ENCODE measurements around the gene ALOX12B.
A peak's percentile ranks its signal among the peaks of the same experiment; 100 is the strongest.

Gene ALOX12B

GRCh38 chr17:8073627-8074484 lies 13.7 kb downstream of the ALOX12B start:
- Histone ChIP-seq H3K4me3 (ENCODE audit: control insufficient read depth in 1 of 7, extremely low read depth in 1 of 7, insufficient read depth in 4 of 7, low read depth in 2 of 7, low read length in 6 of 7) (peak overlapping the region in 3 of 7 experiments; percentile 11 to 63 (median 58)), H3K27me3 (replicated peaks in 2 of 5; ENCODE audit: control insufficient read depth in 4 of 5, insufficient read depth in 5 of 5, low read length in 4 of 5) (peaks cover 0 to 49% (median 33%) of the 10 kb centered on the region in 5 experiments), H3K9me3 (ENCODE audit: control extremely low read depth in 1 of 5, control insufficient read depth in 4 of 5, insufficient read depth in 2 of 5, low read depth in 1 of 5, low read length in 4 of 5) (no peaks in the 10 kb centered on the region), H3K27ac (ENCODE audit: insufficient read depth in 1 of 2, low read depth in 1 of 2, low read length in 2 of 2, poor library complexity in 1 of 2, severe bottlenecking in 2 of 2) (no peak overlapping the region), H3K4me1 (ENCODE audit: control extremely low read depth in 1 of 4, control insufficient read depth in 4 of 4, insufficient read depth in 4 of 4, low read length in 3 of 4) (peaks cover 0 to 23% (median 17%) of the 10 kb centered on the region in 4 experiments), H3K36me3 (ENCODE audit: control insufficient read depth in 4 of 4, insufficient read depth in 4 of 4, low read length in 3 of 4) (no peaks in the 10 kb centered on the region)
- CTCF ChIA-PET = interaction anchor here (0.6 to 13.0 kb wide), 16 partner anchors 7 to 148 kb away, joined by 3 to 216 read pairs (median 5); partner anchors contain the start of genes ALOX12B and ALOXE3
- POLR2A ChIA-PET = interaction anchor here (1.4 kb wide), 1 partner anchor 45 kb away, joined by 4 read pairs; no protein-coding TSS in a partner anchor
- peak; percentile 82 to 86 (median 85) for DNase-seq
- 8% methylated on average over 27 of the region's 28 CpGs for WGBS (ENCODE audit: insufficient coverage)

DNA sequence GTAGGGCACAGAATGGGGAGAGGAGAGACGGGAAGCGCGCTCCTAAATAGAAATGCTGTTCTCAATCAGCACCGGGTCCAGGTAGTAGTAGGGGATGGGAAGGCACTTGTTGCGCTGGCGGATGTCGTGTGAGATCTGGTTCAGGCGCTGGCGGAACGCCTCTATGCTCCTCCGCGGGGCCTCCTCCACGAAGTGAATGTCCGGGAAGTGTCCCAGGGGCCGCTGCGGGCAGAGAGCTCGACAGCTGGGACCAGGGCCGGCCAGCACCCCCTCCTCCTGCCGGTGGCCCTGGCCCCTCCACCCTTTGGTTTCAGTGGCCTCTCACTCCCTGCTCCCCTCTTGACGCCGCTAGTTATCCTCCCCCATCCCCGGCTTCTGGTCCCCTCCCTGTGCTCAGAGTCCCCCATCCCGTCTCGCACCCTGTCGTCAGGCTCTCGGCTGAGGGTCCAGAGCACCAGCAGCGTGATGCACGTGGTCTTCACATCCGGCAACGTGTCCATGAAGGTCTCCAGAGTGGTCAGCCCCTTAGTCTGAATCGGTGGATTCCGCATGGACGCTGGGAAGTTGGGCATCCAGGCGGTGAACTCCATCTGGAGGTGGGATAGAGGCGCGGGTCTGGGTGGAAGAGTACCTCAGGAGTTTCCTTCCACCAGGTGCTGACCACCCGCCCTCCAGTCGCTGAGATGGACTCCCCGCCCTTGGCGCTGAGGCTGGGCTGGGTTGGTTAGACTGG lies 14.6 kb downstream of the ALOX12B start:
- peaks cover 0 to 21% (median 17%) of the 10 kb centered on the region in 4 experiments for H3K4me1 ChIP-seq (ENCODE audit: control extremely low read depth in 1 of 4, control insufficient read depth in 4 of 4, insufficient read depth in 4 of 4, low read length in 3 of 4)
- peaks cover 0 to 49% (median 33%) of the 10 kb centered on the region in 5 experiments for H3K27me3 ChIP-seq (replicated peaks in 2 of 5; ENCODE audit: control insufficient read depth in 4 of 5, insufficient read depth in 5 of 5, low read length in 4 of 5)
- DNase-seq = peak in 1 of 3 donors; percentile 36
- ChIA-PET CTCF (interaction anchor here (1.1 to 13.0 kb wide), 12 partner anchors 10 to 89 kb away, joined by 3 to 216 read pairs (median 10); partner anchors contain the start of genes ALOX12B and ALOXE3), POLR2A (interaction anchor here (1.4 kb wide), 1 partner anchor 46 kb away, joined by 4 read pairs; no protein-coding TSS in a partner anchor)
- 2% methylated on average over 26 of the region's 40 CpGs for WGBS (ENCODE audit: insufficient coverage)
- no peak overlapping the region for H3K27ac ChIP-seq (ENCODE audit: insufficient read depth in 1 of 2, low read depth in 1 of 2, low read length in 2 of 2, poor library complexity in 1 of 2, severe bottlenecking in 2 of 2)
- H3K36me3 ChIP-seq (ENCODE audit: control insufficient read depth in 4 of 4, insufficient read depth in 4 of 4, low read length in 3 of 4) = no peaks in the 10 kb centered on the region
- H3K4me3 ChIP-seq (ENCODE audit: control insufficient read depth in 1 of 7, extremely low read depth in 1 of 7, insufficient read depth in 4 of 7, low read depth in 2 of 7, low read length in 6 of 7) = peak overlapping the region in 4 of 7 experiments; percentile 10 to 63 (median 54)
- H3K9me3 ChIP-seq (ENCODE audit: control extremely low read depth in 1 of 5, control insufficient read depth in 4 of 5, insufficient read depth in 2 of 5, low read depth in 1 of 5, low read length in 4 of 5) = no peaks in the 10 kb centered on the region

GRCh38 chr17:8072341-8072728 lies 15.2 kb downstream of the ALOX12B start:
- Histone ChIP-seq H3K27ac (ENCODE audit: insufficient read depth in 1 of 2, low read depth in 1 of 2, low read length in 2 of 2, poor library complexity in 1 of 2, severe bottlenecking in 2 of 2) (no peak overlapping the region), H3K4me3 (ENCODE audit: control insufficient read depth in 1 of 7, extremely low read depth in 1 of 7, insufficient read depth in 4 of 7, low read depth in 2 of 7, low read length in 6 of 7) (peak overlapping the region in 3 of 7 experiments; percentile 50 to 63 (median 58)), H3K9me3 (ENCODE audit: control extremely low read depth in 1 of 5, control insufficient read depth in 4 of 5, insufficient read depth in 2 of 5, low read depth in 1 of 5, low read length in 4 of 5) (no peaks in the 10 kb centered on the region), H3K27me3 (replicated peaks in 2 of 5; ENCODE audit: control insufficient read depth in 4 of 5, insufficient read depth in 5 of 5, low read length in 4 of 5) (peaks cover 0 to 49% (median 33%) of the 10 kb centered on the region in 5 experiments), H3K36me3 (ENCODE audit: control insufficient read depth in 4 of 4, insufficient read depth in 4 of 4, low read length in 3 of 4) (no peaks in the 10 kb centered on the region), H3K4me1 (ENCODE audit: control extremely low read depth in 1 of 4, control insufficient read depth in 4 of 4, insufficient read depth in 4 of 4, low read length in 3 of 4) (peaks cover 0 to 21% (median 17%) of the 10 kb centered on the region in 4 experiments)
- no peak for DNase-seq
- WGBS (ENCODE audit: insufficient coverage) = 18% methylated on average over 23 of the region's 28 CpGs
- ChIA-PET POLR2A (no interaction called here), CTCF (interaction anchor here (4.7 to 12.5 kb wide), 2 partner anchors 12 to 38 kb away, joined by 36 to 216 read pairs; no protein-coding TSS in a partner anchor)

- Histone ChIP-seq H3K4me3 (ENCODE audit: control insufficient read depth in 1 of 7, extremely low read depth in 1 of 7, insufficient read depth in 4 of 7, low read depth in 2 of 7, low read length in 6 of 7) (no peak overlapping the region), H3K36me3 (ENCODE audit: control insufficient read depth in 4 of 4, insufficient read depth in 4 of 4, low read length in 3 of 4) (no peaks in the 10 kb centered on the region), H3K4me1 (ENCODE audit: control extremely low read depth in 1 of 4, control insufficient read depth in 4 of 4, insufficient read depth in 4 of 4, low read length in 3 of 4) (peaks cover 0 to 21% (median 17%) of the 10 kb centered on the region in 4 experiments), H3K27ac (ENCODE audit: insufficient read depth in 1 of 2, low read depth in 1 of 2, low read length in 2 of 2, poor library complexity in 1 of 2, severe bottlenecking in 2 of 2) (no peak overlapping the region), H3K9me3 (ENCODE audit: control extremely low read depth in 1 of 5, control insufficient read depth in 4 of 5, insufficient read depth in 2 of 5, low read depth in 1 of 5, low read length in 4 of 5) (no peaks in the 10 kb centered on the region), H3K27me3 (replicated peaks in 2 of 5; ENCODE audit: control insufficient read depth in 4 of 5, insufficient read depth in 5 of 5, low read length in 4 of 5) (peaks cover 0 to 49% (median 33%) of the 10 kb centered on the region in 5 experiments)
- DNase-seq = no peak
- CTCF ChIA-PET = interaction anchor here (1.1 to 12.5 kb wide), 7 partner anchors 7 to 66 kb away, joined by 3 to 216 read pairs (median 5); no protein-coding TSS in a partner anchor
- POLR2A ChIA-PET = no interaction called here
- 98% methylated on average over 9 of the region's 12 CpGs for WGBS (ENCODE audit: insufficient coverage)
Measured at GRCh38 chr17:8071496-8071895, 16.0 kb downstream of the ALOX12B start.

DNA sequence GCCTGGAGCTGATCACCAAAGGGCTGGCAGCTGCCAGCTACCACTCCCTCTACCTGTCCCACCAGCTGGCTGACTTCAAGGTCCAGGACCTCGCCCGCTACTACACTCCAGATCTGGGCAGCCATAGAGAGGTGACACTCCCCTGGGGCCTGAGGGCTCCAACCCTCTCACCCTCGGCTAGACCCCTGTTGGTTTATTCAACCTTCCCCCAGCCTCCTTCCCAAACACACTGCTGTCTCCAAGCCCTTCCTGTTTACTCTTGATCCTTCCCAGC lies 18.0 kb downstream of the ALOX12B start:
- ChIA-PET POLR2A (no interaction called here), CTCF (interaction anchor here (0.8 to 12.5 kb wide), 9 partner anchors 9 to 88 kb away, joined by 3 to 216 read pairs (median 5); no protein-coding TSS in a partner anchor)
- Histone ChIP-seq H3K27me3 (replicated peaks in 2 of 5; ENCODE audit: control insufficient read depth in 4 of 5, insufficient read depth in 5 of 5, low read length in 4 of 5) (peaks cover 0 to 47% (median 33%) of the 10 kb centered on the region in 5 experiments), H3K4me1 (ENCODE audit: control extremely low read depth in 1 of 4, control insufficient read depth in 4 of 4, insufficient read depth in 4 of 4, low read length in 3 of 4) (peaks cover 0 to 22% (median 17%) of the 10 kb centered on the region in 4 experiments), H3K4me3 (ENCODE audit: control insufficient read depth in 1 of 7, extremely low read depth in 1 of 7, insufficient read depth in 4 of 7, low read depth in 2 of 7, low read length in 6 of 7) (no peak overlapping the region), H3K27ac (ENCODE audit: insufficient read depth in 1 of 2, low read depth in 1 of 2, low read length in 2 of 2, poor library complexity in 1 of 2, severe bottlenecking in 2 of 2) (no peak overlapping the region), H3K9me3 (ENCODE audit: control extremely low read depth in 1 of 5, control insufficient read depth in 4 of 5, insufficient read depth in 2 of 5, low read depth in 1 of 5, low read length in 4 of 5) (no peaks in the 10 kb centered on the region), H3K36me3 (ENCODE audit: control insufficient read depth in 4 of 4, insufficient read depth in 4 of 4, low read length in 3 of 4) (no peaks in the 10 kb centered on the region)
- DNase-seq = no peak
- WGBS (ENCODE audit: insufficient coverage) = 100% methylated on average over 2 of the region's 3 CpGs

DNA sequence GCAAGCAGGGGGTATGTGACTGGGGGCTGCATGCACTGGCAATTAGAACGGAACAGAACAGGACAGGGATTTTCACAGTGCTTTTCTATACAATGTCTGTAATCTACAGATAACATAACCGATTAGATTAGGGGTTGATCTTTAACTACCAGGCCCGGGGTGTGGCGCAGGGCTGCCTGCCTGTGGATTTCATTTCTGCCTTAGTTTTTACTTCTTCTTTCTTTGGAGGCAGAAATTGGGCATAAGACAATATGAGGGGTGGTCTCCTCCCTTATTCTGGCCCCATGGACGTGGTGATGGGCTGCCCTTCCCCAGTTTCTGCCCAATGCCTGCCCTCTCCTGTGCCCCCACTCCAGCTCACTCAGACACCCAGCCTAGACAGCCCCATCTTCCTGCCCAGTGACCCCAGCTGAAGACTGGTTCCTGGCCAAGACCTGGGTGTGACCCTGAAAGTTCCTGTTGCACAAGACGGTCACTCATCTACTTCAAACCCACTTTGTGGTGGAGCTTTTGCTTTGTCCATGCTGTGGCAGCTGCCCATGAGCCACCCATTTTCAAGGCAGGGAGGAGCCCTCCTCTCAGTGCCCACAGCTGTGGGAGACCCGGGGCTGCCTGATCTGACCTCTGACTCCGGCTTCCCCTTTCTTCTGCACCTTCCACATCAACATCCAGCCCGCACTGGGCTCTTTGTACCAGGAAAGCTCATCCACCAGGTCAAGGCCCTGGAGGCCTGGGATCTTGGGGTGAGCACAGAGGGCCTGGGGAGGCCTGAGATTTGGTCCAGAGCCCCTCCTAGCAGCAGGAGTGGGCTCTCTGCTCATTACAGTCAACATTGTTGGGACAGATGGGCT lies 18.6 kb downstream of the ALOX12B start:
- Histone ChIP-seq H3K27me3 (replicated peaks in 2 of 5; ENCODE audit: control insufficient read depth in 4 of 5, insufficient read depth in 5 of 5, low read length in 4 of 5) (peaks cover 0 to 47% (median 27%) of the 10 kb centered on the region in 5 experiments), H3K27ac (ENCODE audit: insufficient read depth in 1 of 2, low read depth in 1 of 2, low read length in 2 of 2, poor library complexity in 1 of 2, severe bottlenecking in 2 of 2) (no peak overlapping the region), H3K36me3 (ENCODE audit: control insufficient read depth in 4 of 4, insufficient read depth in 4 of 4, low read length in 3 of 4) (no peaks in the 10 kb centered on the region), H3K4me3 (ENCODE audit: control insufficient read depth in 1 of 7, extremely low read depth in 1 of 7, insufficient read depth in 4 of 7, low read depth in 2 of 7, low read length in 6 of 7) (no peak overlapping the region), H3K4me1 (ENCODE audit: control extremely low read depth in 1 of 4, control insufficient read depth in 4 of 4, insufficient read depth in 4 of 4, low read length in 3 of 4) (peaks cover 0 to 24% (median 17%) of the 10 kb centered on the region in 4 experiments), H3K9me3 (ENCODE audit: control extremely low read depth in 1 of 5, control insufficient read depth in 4 of 5, insufficient read depth in 2 of 5, low read depth in 1 of 5, low read length in 4 of 5) (no peaks in the 10 kb centered on the region)
- 81% methylated on average over 6 of the region's 9 CpGs for WGBS (ENCODE audit: insufficient coverage)
- ChIA-PET POLR2A (no interaction called here), CTCF (interaction anchor here (0.7 to 12.5 kb wide), 8 partner anchors 9 to 89 kb away, joined by 3 to 216 read pairs (median 4); no protein-coding TSS in a partner anchor)
- DNase-seq = no peak
